GM18870 (cell line): ENCODE measurements around the gene ACSF3.
"Not testable (repeated sequence)": the region's sequence is repeated elsewhere in the genome, so short reads cannot be mapped to it uniquely, and the experiment has no call there.

ENCODE experiments used
- ATAC-seq: cut with Tn5 transposase; IDR thresholded peaks from one replicate; pipeline ENCODE4 v1.9.1; 2021; ENCODE audit warnings: moderate library complexity; ENCODE audit not compliant: unreplicated experiment

ACSF3 gene

DNA sequence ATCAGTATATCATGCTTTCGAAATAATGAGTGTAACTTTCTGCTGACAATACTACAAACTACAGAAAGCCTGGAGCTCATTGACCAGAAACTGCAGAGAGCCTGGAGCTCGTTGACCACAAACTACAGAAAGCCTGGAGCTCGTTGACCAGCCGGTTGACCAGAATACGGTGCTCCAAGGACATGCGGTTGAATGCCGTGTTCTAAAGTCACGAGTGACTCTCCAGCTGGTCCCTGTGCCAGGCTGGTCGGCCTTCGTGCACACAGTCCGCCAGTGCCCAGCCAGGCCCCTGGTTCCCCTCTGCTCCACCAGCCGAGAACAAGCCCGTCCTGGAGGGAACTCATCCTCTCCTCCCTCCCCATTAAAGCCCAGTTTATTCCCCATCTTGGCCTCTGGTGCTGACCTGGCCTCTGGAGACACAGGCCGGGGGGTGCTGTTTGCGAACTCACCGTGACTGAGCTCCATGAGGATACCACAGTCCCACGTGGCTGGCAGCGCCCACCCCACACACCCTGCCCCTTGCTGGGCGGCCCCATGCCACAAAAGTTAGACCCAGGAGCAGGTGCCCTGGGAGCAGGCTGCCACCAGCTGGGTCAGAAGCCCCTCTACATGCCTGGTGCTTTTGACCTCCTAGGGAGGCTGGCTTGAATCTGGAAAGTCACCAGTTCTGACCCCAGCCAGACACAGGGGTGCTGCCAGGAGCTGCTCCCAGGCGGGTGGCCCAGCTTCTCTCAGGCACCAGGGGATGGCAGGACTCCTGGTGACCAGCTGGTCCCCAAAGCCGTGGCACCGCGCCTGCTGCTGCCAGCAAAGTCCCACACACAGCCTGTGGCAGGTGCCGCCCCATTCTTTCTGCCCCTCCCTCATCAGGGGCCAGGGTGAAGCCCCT lies 62.4 kb downstream of the ACSF3 start:
- ATAC-seq = no peak

DNA sequence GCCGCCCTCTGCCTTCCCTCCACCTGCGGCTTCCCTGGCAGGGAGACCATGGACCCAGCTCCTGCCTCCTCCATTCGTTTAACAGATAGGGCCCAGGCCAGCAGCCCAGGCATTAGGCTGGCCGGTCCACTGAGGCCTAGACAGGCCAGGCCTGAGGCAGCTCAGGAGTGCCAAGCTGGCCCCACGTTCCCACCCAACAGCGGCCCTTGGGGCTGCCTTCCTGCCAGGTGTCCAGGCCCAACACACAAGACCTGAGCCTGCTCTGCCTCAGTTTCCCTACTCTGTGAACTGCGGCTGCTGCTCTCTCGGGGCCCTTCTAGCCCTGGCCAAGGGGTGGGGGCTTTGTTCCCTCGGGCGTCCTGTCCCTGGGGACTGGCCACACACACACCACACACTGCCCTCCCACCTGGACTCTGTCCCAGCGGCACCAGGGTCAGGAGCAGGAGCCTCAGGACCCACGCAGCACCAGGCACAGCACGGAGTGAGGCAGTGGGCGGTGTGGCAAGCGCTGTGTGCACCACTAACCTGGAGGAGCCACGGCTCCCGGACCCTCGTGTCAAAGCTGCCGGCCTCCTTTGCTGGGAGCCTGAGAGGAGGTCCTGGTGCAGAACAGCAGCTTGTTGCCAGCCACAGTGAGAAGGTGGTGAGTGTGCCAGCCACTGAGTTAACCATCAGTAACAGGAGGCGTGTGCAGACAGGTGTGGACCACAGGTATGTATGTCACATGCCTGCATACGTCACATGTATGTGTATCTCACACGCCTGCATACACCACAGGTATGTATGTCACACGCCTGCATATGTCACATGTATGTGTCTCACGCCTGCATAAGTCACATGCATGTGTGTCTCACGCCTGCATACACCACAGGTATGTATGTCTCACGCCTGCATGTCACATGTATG lies 63.3 kb downstream of the ACSF3 start:
- ATAC-seq = no peak

DNA sequence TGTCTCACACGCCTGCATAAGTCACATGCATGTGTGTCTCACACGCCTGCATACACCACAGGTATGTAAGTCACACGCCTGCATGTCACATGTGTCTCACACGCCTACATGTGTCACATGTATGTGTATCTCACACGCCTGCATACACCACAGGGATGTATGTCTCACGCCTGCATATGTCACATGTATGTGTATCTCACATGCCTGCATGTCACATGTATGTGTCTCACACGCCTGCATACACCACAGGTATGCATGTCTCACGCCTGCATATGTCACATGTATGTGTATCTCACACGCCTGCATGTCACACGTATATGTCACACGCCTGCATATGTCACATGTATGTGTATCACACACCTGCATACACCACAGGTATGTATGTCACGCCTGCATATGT lies 64.1 kb downstream of the ACSF3 start:
- no peak for ATAC-seq

DNA sequence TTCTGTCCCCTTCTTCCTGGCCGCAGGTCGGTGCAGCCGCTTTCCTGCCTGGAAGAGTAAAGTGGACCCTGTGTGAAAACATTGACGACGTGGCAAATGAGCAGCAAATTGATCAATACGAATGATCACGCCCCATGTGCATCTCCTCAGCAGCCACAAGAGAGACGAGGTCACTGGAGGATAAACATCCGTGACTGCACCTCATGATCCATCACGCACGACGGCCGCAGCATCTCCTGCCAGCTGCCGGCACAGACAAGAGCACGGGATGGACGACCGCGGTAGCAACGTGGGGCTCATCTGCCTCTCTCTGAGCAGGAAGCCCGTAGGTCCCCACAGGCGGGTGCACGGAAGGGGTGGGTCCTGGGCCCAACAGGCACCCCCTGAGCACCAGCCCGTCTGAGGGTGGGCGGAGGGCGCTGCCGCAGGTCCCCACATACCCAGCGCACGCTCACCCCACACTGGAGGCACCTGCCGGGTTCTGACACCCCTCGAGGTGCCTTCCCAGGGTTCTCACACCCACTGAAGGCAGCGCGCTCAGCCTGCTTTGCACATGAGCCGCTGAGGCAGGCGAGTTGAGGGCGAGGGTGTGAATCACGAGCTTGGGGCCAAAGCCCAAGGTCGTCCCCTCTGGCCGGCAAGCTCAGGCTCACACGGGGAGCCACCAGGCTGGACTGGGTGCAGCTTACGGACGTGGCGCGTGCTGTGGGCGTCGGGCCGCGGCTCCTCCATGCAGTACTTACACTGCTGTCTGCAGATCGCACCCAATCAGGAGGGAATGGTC lies 65.6 kb downstream of the ACSF3 start:
- no peak for ATAC-seq

DNA sequence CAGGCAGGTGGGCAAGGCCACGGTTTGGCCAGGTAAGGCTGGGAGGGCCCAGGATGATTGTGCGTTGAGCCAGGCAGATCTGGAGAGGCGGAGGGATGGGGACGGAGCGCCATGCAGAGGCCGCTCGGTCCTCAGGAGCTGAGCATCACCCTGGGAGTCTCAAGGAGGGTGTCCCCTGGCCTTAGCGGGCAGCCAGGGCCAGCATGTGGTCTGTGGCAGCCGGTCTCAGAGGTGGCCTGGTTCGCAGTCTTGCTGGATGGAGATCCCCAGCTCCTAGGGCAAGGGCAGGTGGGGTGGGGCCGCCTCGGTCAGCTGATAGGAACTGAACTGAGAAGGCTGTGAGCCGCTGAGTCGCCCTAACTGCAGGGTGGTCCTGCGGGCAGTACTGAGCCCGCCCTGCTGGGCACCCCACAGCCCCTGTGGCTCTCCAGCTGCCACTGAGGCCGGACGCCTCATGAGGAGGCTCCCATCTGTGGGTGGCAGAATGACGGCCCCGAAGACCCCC lies 66.2 kb downstream of the ACSF3 start:
- no peak for ATAC-seq

DNA sequence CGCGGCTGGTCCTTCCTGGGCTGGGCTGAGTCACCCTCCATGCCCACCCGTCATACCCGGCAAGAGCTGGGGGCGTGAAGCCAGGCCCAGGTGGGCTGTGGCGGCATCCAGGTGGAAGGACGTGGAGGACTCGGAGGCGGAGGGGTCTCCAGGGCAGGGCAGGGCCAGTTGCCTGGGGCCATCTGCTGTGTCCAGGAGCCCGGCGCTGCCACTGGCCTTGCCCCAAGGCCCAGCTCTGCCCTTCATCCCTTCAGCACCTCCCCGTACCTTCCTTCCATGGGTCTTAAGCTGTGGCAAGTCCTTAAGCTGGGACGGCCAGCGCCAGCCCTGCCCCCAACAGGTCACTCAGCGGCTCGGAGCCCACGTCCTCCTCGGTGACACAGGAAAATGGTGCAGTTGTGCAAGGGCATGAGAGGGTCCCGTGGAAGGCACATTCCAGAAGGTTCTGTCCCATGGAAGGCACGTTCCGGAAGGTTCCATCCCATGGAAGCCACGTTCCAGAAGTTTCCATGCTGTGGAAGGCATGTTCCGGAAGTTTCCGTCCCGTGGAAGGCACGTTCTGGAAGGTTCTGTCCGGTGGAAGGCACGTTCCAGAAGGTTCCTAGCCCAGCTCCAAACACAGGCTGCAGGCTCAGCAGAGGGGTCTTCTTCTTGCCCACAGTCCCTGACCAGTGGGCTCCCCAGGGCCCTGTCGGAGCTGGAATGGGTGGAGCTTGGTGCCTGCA lies 67.5 kb downstream of the ACSF3 start:
- no peak for ATAC-seq

DNA sequence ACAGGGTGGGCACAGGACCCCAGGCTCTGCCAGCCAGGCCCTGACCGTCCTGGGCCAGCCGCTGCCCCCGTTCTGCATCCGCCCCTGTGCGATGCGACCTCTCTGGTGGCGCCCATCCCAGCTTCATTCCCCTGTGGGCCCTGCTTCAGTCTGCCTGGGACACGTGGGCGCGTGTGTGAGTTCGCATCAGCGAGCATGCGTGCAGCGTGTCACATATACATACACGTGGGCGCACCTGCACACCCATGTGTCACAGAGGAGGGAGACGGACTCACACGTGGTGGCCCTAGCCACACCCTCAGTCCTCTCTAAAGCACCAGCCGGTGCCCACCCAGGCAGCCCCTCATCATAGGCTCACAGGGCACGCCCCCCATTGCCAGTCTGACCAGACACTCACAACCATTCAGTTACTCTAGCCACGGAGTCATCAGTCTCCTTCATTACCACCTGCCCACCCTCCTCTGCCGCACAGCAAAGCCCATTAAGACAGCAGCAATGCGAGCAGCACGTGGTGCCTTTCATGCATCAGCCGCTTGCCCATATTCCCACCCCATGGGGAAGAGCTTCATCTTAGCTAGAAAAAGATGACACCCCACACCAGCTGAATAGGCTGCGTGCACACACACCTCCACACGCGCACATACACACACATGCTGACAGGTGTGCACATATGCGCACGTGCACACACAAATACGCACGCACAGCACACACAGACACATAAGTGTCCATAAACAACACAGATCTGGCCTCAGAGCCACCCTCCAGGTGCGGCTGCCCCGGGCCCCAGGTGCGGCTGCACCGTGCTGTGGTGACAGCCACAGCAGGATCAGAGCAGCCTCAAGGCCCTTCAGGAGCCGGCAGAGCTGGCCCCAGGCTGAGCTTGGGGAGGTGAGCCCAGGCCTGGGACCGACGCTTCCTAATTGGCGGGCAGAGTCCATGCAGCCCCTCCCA lies 68.4 kb downstream of the ACSF3 start:
- no peak for ATAC-seq

DNA sequence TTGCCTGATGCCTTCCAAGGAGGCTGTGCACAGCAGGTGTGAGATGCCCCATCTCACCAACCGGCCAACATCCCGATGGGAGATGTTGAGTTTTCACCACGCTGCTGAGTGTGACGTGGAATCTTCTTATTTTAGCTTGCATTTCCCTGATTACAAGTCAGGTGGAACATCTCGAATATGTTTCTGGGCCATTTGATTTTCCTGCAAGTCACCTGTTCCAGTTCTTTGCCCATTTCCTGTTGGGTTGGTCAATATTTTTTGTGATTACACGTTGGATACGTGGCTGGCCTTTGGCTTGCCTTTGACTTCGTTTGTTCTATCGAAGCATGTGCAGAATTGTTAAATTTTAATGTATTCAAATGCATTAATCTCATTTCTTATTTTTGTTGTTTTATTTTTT lies 69.6 kb downstream of the ACSF3 start:
- no peak for ATAC-seq

DNA sequence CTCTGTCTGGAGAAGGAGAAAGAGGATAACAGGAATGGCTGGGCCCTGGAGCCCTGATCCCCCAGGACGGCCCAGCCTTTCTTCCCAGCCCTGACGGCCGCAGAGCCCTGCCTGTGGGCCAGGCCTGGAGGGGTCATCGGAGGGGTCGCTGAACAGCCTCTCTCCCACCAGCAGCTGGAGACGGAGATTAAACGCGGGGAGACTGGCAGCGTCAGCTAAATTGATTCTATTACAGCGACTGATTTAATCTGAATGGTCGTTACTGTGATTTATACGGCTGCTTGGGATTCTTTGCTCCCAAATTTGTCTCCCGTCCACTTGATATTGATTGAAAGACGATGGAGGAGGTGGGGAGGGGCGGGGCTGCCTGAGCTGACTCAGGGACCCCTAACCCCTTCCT lies 70.8 kb downstream of the ACSF3 start:
- no peak for ATAC-seq

DNA sequence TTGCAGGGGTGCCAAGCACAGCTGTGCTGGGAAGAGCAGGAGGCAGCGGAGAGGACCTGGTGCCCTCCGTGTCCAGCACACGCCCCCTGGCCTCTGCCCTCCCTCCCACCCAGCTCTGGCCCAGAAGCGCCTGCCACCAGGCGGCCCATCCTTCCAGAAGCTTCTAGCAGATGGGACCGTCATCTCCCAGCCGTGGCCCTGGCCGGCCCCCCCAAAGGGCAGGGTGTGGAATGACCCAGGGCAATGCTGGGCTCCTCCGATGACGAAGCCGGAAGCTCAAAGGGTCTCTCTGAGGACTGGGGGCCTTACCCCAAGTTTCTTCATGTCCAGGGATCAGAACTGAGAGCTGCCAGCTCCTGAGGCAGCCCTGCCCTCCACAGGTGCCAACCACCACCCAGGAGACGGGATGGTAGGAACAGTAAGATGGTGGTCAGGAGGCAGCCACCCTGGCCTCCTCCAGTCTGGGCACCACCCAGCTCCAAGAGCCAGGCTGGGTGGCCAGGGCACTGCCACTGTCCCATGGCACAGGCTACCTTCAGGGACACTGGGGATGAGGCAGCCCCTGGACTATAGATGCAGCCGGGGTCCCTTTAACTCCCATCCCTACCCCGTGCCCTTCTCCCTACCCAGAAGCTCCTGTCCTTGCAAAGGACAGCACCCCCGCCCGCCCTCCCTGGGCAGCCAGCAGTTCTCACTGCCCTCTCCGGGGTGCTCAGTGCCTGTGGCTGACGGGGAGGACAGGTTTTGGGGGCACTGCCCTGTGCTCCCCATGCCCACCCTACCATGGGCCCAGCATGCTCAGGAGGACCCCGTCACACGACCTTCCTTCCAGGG lies 71.4 kb downstream of the ACSF3 start:
- no peak for ATAC-seq

DNA sequence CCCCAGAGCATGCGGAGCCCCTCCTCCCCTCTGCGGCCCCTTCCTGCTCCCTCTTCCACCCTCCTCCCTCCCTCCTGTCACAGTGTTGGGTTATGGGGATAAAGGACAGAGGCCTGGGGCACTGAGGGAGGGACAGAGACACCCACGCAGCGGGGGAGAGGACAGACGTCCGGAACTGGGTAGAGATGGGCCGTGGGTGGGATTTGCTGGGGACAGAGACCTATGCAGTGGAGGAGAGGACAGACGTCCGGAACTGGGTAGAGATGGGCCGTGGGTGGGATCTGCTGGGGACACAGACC lies 72.0 kb downstream of the ACSF3 start:
- not testable (repeated sequence) for ATAC-seq

DNA sequence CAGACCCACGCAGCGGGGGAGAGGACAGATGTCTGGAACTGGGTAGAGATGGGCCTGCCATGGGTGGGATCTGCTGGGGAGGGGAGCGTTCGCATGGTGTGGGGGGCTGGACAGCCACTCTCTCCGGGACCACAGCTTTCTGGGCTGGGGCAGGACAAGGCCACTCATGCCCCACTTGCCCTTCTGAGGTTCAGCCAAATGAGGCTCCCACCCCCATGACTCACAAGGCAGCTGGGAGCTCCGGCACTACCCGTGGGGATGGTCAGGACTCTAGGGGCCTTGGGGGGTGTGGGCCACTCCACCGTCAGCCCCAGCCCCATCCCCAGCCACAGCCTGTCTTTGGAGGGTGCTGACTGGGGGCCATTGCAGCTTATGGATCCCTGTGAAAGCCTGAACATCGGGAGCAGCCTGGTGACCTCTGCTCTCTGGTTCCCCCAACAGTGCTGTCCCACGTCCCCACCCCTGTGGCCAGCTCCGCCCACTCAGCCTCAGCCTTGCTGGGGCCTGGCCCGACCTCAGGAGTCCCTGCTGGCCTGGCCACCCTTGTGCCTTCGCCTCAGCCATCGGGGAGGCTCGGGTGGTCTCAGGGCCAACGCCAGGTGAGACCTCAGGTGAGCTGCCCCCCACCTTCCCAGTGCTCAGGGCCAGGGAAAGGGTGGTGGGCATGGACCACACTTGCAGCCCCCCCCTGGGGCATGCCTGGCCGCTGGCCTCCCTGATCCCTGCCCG lies 73.2 kb downstream of the ACSF3 start:
- ATAC-seq = no peak

DNA sequence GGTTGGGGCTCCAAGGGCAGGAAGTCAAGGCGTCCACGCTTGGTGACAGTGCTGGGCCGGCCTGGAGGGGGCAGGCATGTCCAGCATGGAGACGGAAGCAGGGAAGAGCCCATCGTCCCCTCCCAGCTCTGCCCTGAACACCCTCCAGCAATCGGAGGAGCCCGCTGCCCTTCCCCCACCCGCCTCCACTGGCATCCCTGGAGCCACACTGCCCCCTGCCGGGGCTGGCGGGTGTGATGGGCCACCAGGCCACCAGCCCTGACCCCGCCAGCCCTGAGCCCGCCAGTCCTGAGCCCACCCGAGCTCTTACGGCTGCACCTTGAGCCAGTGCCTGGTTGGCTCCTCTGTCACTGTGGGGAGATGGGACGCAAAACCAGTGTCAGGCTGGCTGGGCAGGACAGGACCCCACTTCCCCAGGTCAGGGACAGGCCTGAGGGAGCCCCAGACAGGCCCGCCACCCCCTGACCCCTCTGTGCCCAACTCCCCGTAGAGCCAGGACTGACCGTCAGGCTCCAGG lies 73.8 kb downstream of the ACSF3 start:
- ATAC-seq = no peak

DNA sequence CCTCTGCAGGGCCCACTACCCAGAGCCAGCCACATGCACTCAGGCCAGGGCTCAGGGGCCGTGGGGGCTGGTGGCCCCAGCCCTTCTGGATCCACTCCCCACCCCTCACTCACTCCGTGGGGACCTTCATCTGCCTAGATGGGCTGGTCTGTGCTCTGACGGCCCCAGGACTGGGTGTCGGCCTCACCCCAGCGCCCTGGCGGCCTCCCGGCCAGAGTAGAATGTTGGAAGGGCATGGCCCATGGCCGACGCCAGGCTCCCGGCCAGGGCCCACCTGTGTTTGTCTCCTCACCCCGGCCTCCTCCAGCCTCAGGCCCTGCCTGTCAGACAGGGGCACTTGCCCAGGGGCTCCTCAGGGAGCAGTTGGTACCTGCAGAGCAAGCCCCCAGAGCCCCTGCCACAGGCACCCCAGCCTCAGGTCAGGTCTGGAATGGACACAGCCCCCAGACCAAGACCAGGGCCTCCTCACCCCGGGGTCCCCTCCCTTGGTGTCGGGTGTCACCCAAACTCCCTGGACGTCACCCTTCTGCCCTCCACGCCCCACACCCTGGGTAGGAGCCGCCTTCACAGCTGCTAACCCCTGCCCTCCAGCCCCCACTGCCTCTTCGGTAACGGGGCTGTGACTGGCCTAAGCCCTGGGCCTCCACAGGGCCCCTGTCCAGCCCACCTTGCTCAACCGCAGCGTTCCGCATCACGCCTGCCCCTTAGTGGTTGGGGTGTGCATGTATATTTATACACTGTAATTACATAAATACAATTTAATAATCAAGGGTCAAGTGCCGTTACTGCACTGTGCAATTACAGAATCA lies 74.9 kb downstream of the ACSF3 start:
- no peak for ATAC-seq

DNA sequence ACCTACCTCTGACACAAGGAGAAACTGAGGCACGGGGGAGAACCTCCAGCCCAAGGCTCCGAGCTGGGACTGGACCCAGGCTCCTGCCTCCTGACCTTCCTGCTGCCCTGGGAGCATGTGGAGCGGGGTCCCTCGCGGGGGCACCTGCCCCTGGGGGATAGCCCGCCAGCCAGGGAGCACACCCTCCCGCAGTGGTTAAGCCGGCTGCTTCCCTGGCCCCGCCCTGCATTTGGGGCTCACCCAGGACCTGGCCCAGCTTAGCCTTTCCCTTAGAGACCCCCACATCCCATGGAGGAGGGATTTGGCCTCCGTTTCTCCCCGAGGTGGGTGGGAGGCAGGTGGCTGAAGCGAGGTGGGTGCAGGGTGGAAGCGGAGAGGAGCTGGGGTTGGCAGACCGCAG lies 76.1 kb downstream of the ACSF3 start:
- ATAC-seq = no peak

DNA sequence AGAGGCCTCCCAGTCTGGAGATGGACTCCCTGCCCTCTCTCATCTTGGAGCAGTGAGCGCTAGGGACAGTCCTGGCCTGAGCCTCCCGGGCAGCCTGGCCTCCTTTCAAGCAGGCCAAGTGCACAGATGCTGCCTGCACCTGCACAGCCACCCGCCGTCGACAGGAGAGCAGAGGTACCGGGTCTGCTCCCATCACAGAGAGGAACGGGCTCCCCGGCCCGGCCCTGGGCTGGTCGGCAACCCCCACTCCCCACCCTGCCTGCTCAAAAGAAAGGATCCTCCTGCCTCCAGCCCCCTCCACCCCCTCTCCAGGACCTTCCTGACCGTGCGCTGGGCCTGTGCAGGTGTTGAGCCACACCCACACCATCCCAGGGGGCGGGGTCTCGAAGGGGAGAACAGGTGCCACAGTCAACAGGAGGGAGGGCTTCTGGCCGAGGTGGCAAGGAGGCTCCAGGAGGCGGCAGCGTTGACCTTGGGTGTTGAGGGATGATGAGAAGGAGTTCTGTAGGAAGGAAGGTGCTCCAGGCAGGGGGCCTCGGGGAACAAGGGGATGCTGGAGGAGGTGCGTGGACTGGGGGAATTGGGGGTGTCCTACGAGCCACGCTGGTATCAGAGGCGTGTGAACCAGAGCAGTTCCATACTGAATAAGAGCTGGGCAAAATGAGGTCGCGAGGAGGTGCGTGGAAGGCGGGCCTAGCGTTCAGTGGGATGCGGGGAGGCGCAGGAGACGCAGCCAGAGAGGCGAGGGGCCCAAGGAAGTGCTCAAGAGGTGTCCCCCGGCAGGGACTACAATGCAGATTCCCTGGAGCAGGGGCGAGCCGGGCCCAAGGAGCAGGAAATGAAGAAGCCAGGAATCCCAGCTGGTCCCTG lies 76.9 kb downstream of the ACSF3 start:
- ATAC-seq = no peak
